HG03196 (cell line): ENCODE measurements around the gene SGMS2.

ENCODE experiments used
- ATAC-seq: cut with Tn5 transposase; IDR thresholded peaks from one replicate; pipeline ENCODE4 v1.9.1; 2021; ENCODE audit not compliant: unreplicated experiment

The SGMS2 gene

GRCh38 chr4:107828315-107829090 is 3.8 kb downstream of the SGMS2 start:
- ATAC-seq, result no peak

- no peak for ATAC-seq
Observed at GRCh38 chr4:107831140-107831539, 6.4 kb downstream of the SGMS2 start.

GRCh38 chr4:107832275-107832807 is 7.6 kb downstream of the SGMS2 start:
- no peak for ATAC-seq

- no peak for ATAC-seq
Observed at GRCh38 chr4:107834241-107834794, 9.6 kb downstream of the SGMS2 start.

GRCh38 chr4:107835406-107835805 is 10.7 kb downstream of the SGMS2 start:
- no peak for ATAC-seq

- no peak for ATAC-seq
Observed at GRCh38 chr4:107837317-107837716, 12.6 kb downstream of the SGMS2 start.

- ATAC-seq, result no peak
Observed at GRCh38 chr4:107837776-107838618, 13.3 kb downstream of the SGMS2 start.

GRCh38 chr4:107838861-107839565 is 14.3 kb downstream of the SGMS2 start:
- ATAC-seq, result no peak

- ATAC-seq, result no peak
Observed at GRCh38 chr4:107843391-107843790, 18.7 kb downstream of the SGMS2 start.

- ATAC-seq, result no peak
Observed at GRCh38 chr4:107845681-107846080, 20.9 kb downstream of the SGMS2 start.

GRCh38 chr4:107850438-107850837 is 25.7 kb downstream of the SGMS2 start:
- no peak for ATAC-seq

GRCh38 chr4:107853444-107854355 is 29.0 kb downstream of the SGMS2 start:
- ATAC-seq, result no peak

GRCh38 chr4:107854356-107855022 is 29.8 kb downstream of the SGMS2 start:
- no peak for ATAC-seq

- no peak for ATAC-seq
Observed at GRCh38 chr4:107855723-107856122, 31.0 kb downstream of the SGMS2 start.

- no peak for ATAC-seq
Observed at GRCh38 chr4:107856901-107857300, 32.2 kb downstream of the SGMS2 start.

- ATAC-seq, result no peak
Observed at GRCh38 chr4:107857741-107858140, 33.0 kb downstream of the SGMS2 start.

- ATAC-seq, result no peak
Observed at GRCh38 chr4:107858158-107858742, 33.5 kb downstream of the SGMS2 start.

GRCh38 chr4:107862658-107863057 is 37.9 kb downstream of the SGMS2 start:
- no peak for ATAC-seq

GRCh38 chr4:107863416-107863815 is 38.7 kb downstream of the SGMS2 start:
- no peak for ATAC-seq
